Duodenal mucosa (tissue), 2 donors: ENCODE measurements around the gene SPDEF.

Source experiments
- H3K27ac ChIP-seq: one replicate; pipeline ENCODE4 v1.7.0; 2013; ENCODE audit warnings: low read depth, low read length
- H3K27me3 ChIP-seq, 2 donors: one replicate each; pipeline ENCODE4 v1.7.0; 2013; ENCODE audit warnings: low read length in 2 of 2, control low read depth in 1 of 2; ENCODE audit not compliant: insufficient read depth in 2 of 2, control insufficient read depth in 1 of 2
- H3K36me3 ChIP-seq, 2 donors: one replicate each; pipeline ENCODE4 v1.7.0; 2013; ENCODE audit warnings: low read length in 2 of 2, control low read depth in 1 of 2; ENCODE audit not compliant: insufficient read depth in 2 of 2, control insufficient read depth in 1 of 2
- H3K4me1 ChIP-seq, 2 donors: one replicate each; pipeline ENCODE4 v1.7.0; 2013; ENCODE audit warnings: low read length in 2 of 2, control low read depth in 1 of 2; ENCODE audit not compliant: insufficient read depth in 2 of 2, control insufficient read depth in 1 of 2
- H3K4me3 ChIP-seq, 2 donors: one replicate each; pipeline ENCODE4 v1.7.0; 2013; ENCODE audit warnings: low read length in 2 of 2, low read depth in 1 of 2
- H3K9ac ChIP-seq, 2 donors: one replicate each; pipeline ENCODE4 v1.7.0; 2013; ENCODE audit warnings: low read length in 2 of 2, low read depth in 1 of 2
- H3K9me3 ChIP-seq, 2 donors: one replicate each; pipeline ENCODE4 v1.7.0; 2013; ENCODE audit warnings: low read length in 2 of 2, control low read depth in 1 of 2; ENCODE audit not compliant: control insufficient read depth in 1 of 2

The SPDEF gene

GRCh38 chr6:34585108-34585507 is 29.0 kb upstream of the SPDEF start:
- Histone ChIP-seq H3K9me3 (no peaks in the 10 kb centered on the region), H3K9ac (no peak overlapping the region), H3K4me1 (no peaks in the 10 kb centered on the region), H3K36me3 (peaks cover 21 to 34% of the 10 kb centered on the region in 2 donors), H3K4me3 (no peak overlapping the region), H3K27ac (no peak overlapping the region), H3K27me3 (no peaks in the 10 kb centered on the region)

DNA sequence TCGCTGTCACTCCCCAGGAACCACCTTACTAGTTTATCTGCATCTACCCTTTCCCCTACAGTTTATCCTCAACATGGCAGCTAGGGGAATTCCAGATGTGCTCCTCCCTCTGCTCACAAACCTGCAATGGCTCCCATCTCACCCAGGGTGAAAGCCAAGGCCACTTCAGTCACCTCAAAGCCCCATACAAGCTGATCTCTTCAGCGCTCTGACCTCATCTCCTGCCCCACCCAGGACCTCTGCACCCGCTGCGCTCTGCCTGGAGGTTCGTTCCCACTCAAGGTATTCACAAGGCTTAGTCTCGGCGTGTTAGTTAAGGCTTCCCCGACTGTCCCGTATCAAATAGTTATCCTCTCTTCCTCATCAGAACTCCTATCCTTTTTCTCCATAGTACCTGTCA is 28.6 kb upstream of the SPDEF start:
- no peak overlapping the region for H3K27ac ChIP-seq
- H3K4me3 ChIP-seq = no peak overlapping the region
- no peaks in the 10 kb centered on the region for H3K9me3 ChIP-seq
- peaks cover 20 to 32% of the 10 kb centered on the region in 2 donors for H3K36me3 ChIP-seq
- H3K27me3 ChIP-seq = no peaks in the 10 kb centered on the region
- H3K9ac ChIP-seq = no peak overlapping the region
- H3K4me1 ChIP-seq = no peaks in the 10 kb centered on the region

GRCh38 chr6:34583861-34584604 is 27.9 kb upstream of the SPDEF start:
- H3K9me3 ChIP-seq = no peaks in the 10 kb centered on the region
- no peak overlapping the region for H3K9ac ChIP-seq
- H3K4me3 ChIP-seq = no peak overlapping the region
- no peaks in the 10 kb centered on the region for H3K4me1 ChIP-seq
- H3K27ac ChIP-seq = no peak overlapping the region
- peaks cover 13 to 25% of the 10 kb centered on the region in 2 donors for H3K36me3 ChIP-seq
- H3K27me3 ChIP-seq = no peaks in the 10 kb centered on the region

- H3K9ac ChIP-seq = no peak overlapping the region
- H3K27ac ChIP-seq = no peak overlapping the region
- H3K36me3 ChIP-seq = peaks cover 8 to 20% of the 10 kb centered on the region in 2 donors
- no peaks in the 10 kb centered on the region for H3K4me1 ChIP-seq
- H3K9me3 ChIP-seq = no peaks in the 10 kb centered on the region
- no peak overlapping the region for H3K4me3 ChIP-seq
- no peaks in the 10 kb centered on the region for H3K27me3 ChIP-seq
Observed at GRCh38 chr6:34583461-34583860, 27.3 kb upstream of the SPDEF start.

DNA sequence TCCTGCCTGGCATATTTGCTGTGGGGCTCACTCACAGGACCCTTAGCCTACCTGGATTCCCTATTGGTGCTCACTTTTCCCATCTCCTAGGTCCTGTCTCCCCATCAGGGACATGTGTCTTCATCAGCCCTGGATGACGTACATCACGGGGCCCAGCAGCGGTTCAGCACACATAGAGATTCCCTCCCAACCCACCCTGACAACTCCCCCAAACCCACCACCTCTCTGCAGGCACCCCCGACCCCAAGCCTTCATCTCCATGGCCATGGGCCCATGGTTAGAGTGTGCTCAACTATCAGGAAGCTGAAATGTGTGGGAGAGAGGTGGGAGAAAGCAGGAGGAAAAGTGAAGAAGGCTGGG is 25.4 kb upstream of the SPDEF start:
- H3K27ac ChIP-seq = no peak overlapping the region
- H3K4me1 ChIP-seq = no peaks in the 10 kb centered on the region
- peaks cover 0 to 8% of the 10 kb centered on the region in 2 donors for H3K36me3 ChIP-seq
- no peaks in the 10 kb centered on the region for H3K27me3 ChIP-seq
- no peaks in the 10 kb centered on the region for H3K9me3 ChIP-seq
- H3K4me3 ChIP-seq = no peak overlapping the region
- no peak overlapping the region for H3K9ac ChIP-seq

DNA sequence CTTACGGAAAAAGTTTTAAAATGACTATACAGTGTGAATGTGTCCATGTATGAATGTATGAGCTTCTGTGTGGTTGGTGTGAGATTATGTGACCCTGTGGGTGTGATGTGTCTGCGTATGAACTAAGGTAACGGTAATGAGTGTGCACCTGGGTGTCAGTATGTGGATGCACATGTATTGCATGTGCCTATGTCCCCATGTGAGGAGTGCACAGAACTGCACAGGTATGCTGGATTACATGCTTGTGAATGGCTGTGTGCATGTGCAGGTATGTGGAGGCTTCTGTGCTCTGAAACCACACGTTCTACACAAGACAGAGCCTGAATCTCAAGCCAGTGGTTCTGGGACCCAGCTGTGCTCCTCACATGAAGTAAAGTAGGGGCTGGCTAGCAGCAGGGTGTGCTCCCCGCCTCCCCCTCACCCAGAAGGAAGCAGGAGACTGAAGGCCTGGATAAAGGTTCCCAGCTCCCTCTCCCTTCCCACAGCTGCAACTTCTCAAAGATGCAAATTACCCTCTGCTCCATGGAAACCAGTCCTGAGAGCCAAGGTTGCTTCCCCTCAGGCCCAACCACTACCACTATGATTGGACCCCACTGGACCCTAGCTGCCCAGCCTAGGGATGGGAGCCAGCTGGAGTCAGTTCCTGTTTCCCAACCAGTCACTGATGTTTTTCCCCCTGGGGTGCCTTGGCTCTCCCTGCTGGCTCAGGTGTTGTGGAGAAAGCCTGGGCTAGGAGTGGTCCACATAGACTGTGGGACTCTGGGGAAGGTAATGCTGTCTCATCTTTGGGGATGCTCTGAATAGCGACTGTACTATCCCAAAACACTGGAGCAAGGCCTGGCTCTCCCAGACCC is 24.8 kb upstream of the SPDEF start:
- H3K27me3 ChIP-seq = no peaks in the 10 kb centered on the region
- H3K4me3 ChIP-seq = no peak overlapping the region
- no peaks in the 10 kb centered on the region for H3K4me1 ChIP-seq
- H3K9ac ChIP-seq = no peak overlapping the region
- H3K9me3 ChIP-seq = no peaks in the 10 kb centered on the region
- H3K36me3 ChIP-seq = peaks cover 0 to 3% of the 10 kb centered on the region in 2 donors
- H3K27ac ChIP-seq = no peak overlapping the region

DNA sequence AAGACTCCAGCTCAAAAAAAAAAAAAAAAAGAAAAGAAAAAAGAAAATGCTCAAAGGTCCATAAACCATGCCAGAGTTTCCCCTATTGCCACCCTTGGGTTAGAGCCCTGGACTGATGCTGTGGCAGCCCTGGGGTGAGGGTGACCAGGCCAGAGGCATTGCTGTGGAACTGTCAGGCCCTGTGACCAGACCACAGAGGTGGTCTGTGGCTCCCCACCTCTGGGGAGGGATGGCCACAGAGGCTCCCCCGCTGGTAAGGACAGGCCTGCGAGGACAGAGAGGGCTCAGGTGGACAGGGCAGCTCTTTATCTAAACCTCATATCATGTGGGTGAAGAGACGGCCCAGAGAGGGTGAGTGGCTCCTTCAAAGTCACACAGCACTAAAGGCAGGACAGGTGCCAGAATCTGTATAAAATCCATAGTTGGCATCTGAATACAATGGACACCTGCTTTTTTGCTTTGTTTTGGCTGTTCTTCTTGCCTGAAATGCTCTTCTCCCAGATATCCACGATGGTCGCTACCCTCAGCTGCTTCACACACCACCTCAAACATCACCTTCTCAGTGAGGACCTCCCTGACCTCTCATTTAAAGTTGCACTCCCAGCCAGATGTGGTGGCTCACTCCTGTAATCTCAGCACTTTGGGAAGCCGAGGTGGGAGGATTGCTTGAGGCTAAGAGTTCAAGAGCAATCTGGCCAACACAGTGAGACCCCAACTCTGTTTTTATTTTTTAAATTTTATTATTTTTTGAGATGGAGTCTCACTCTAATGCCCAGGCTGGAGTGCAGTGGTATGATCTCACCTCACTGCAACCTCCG is 22.5 kb upstream of the SPDEF start:
- Histone ChIP-seq H3K27ac (no peak overlapping the region), H3K4me1 (peaks cover 0 to 3% of the 10 kb centered on the region in 2 donors), H3K9ac (no peak overlapping the region), H3K27me3 (no peaks in the 10 kb centered on the region), H3K36me3 (no peaks in the 10 kb centered on the region), H3K4me3 (no peak overlapping the region), H3K9me3 (no peaks in the 10 kb centered on the region)

DNA sequence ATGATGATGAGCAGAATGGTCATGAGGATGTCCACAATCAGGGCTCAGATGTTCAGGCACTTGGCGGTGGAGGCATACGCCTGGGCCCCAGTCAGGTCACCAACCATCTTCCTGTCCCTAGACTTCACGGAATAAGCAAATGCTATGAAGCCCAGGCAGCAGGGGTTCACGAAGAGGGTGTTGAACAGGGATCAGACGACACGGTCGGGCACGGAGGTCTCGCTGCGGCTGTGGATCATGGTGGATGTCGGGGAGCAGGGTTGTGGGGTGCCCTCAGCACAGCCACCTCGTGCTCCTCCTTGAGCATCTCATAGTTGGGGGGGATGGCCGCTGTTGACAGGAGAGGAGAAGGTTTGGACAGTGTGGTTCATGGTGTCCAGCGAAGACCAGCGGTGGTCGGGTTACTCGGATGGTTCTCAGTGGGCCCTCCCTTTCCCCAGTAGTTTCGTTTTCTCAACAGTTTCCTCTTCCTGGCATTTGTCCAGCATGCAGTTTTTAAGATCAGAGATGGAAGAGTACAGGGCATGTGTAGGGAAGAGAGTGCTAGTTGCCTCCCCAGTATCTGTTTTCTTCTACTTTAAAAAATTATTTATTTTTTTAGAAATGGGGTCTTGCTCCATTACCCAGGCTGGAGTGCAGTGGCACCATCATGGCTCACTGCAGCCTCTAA is 20.3 kb upstream of the SPDEF start:
- Histone ChIP-seq H3K36me3 (no peaks in the 10 kb centered on the region), H3K9ac (no peak overlapping the region), H3K4me1 (peaks cover 0 to 3% of the 10 kb centered on the region in 2 donors), H3K27ac (no peak overlapping the region), H3K9me3 (no peaks in the 10 kb centered on the region), H3K27me3 (no peaks in the 10 kb centered on the region), H3K4me3 (no peak overlapping the region)

DNA sequence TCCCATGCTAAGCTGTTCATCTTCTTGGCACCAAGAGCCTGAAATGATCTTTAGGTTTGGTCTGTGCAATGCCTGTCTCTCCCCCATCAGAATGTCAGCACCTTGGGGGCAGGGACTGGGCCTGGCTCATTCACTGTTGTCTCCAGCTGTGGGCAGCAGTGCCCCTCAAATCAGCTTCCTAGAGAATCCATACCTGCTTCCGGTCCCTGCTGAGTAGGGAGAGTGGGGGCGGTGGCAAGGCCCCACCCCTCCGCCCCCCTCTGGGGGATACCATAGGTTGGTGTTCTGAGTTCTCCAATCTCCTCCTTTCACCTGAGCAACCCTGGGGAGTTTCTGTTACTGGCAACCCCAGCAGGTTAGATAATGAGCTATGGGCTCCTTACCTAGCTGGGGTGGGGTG is 19.2 kb upstream of the SPDEF start:
- no peaks in the 10 kb centered on the region for H3K36me3 ChIP-seq
- H3K4me1 ChIP-seq = peaks cover 0 to 3% of the 10 kb centered on the region in 2 donors
- H3K9me3 ChIP-seq = no peaks in the 10 kb centered on the region
- H3K9ac ChIP-seq = no peak overlapping the region
- H3K27me3 ChIP-seq = no peaks in the 10 kb centered on the region
- H3K4me3 ChIP-seq = no peak overlapping the region
- H3K27ac ChIP-seq = no peak overlapping the region
